GM21737 (cell line): Measurements from ENCODE around the gene LILRB5.
"Not testable (repeated sequence)": the region's sequence is repeated elsewhere in the genome, so short reads cannot be mapped to it uniquely, and the experiment has no call there.

Experiments
- ATAC-seq: cut with Tn5 transposase; IDR thresholded peaks from one replicate; pipeline ENCODE4 v1.9.1; 2021; ENCODE audit warnings: mild to moderate bottlenecking, moderate library complexity; ENCODE audit not compliant: unreplicated experiment

Gene LILRB5

GRCh38 chr19:54217517-54218247, 39.4 kb downstream of the LILRB5 start:
- not testable (repeated sequence) for ATAC-seq

DNA sequence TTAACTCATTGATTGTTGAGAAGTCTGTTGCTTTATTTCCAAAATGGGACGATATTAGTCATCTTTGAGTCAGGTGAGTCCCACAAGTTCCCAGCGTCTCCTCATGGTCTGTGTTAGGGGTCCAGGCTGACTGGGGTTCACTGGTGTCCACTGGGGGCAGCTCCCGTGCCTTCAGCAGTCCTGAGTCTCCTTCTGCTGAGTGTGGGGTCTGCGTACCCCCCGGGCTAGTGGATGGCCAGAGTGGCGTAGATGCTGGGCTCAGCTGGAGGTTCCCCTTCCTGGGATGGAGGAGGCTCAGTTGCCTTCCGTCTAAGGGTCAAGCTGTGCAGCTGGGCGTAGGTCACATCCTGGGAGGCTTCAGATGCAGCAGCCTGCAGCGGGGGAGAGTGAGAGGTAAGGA, 40.2 kb downstream of the LILRB5 start:
- ATAC-seq, result no peak

- ATAC-seq, result not testable (repeated sequence)
Observed at GRCh38 chr19:54214734-54215133, 42.3 kb downstream of the LILRB5 start.

- ATAC-seq, result not testable (repeated sequence)
Observed at GRCh38 chr19:54214217-54214616, 42.9 kb downstream of the LILRB5 start.

DNA sequence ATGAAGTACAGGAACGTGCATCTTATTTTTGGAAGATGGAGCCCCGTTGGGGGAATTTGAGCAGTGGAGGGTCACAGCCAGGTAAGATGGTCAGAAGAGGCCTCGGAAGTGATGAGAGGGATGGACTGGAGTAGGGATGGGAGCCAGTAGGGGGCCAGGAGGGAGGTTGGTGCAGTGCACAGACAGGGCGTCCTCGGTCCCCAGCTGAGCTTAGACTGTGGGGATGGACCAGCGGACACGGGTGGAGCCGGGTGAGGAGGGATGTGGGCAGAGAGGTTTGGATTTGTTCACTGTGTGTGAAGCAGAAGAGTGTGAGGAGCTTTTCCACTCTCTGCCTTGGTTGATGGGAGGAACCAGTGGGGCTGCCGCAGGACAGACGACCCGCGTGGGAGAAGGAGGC, 45.8 kb downstream of the LILRB5 start:
- no peak for ATAC-seq

GRCh38 chr19:54209811-54210494, 47.1 kb downstream of the LILRB5 start:
- ATAC-seq, result no peak

DNA sequence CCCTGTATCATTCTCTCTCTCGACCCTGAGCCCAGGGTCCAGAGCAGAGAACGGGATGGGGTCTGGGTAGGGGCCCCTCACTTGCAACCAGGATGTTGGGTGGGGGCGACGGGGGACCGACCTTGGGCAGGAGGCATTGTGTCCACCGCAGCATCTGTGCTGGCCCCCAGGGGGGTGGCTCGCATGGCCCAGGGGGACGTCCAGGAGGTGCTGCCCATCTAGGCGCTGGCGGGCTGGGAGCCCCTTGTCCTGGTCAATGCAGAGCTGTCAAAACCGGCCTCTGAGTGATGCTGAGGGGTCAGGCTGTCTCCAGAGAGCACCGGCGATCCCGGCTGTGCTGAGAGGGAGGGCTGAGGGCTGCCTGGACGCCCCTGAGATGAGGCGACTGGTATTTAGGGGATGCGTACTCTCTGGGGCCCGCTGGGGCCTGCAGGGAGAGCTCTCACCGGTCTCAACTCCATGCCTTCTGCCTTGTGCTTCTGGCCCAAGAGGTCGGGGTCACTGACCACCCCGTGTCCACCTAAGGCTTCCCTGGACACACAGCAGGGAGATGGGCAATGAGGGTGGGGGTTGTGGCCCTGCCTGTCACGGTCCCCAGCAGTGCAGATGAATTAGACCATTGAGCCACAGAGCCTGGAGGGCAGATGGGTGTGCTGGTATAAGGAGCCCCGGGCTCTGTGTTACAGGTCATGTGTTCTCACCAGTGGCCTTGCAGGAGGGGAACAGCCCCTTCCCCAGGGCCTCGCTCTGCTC, 47.8 kb downstream of the LILRB5 start:
- no peak for ATAC-seq

- ATAC-seq, result no peak
Observed at GRCh38 chr19:54208784-54209057, 48.4 kb downstream of the LILRB5 start.

- peak; percentile 28 for ATAC-seq
Observed at GRCh38 chr19:54207983-54208783, 48.9 kb downstream of the LILRB5 start.

GRCh38 chr19:54207676-54207982, 49.4 kb downstream of the LILRB5 start:
- ATAC-seq, result no peak

GRCh38 chr19:54207193-54207592, 49.9 kb downstream of the LILRB5 start:
- not testable (repeated sequence) for ATAC-seq

- ATAC-seq, result no peak
Observed at GRCh38 chr19:54206831-54207177, 50.3 kb downstream of the LILRB5 start.

GRCh38 chr19:54206030-54206830, 50.8 kb downstream of the LILRB5 start:
- ATAC-seq, result no peak

GRCh38 chr19:54204767-54205468, 52.2 kb downstream of the LILRB5 start:
- ATAC-seq, result no peak

- ATAC-seq, result no peak
Observed at GRCh38 chr19:54203151-54203611, 53.9 kb downstream of the LILRB5 start.

- ATAC-seq, result no peak
Observed at GRCh38 chr19:54201980-54202379, 55.1 kb downstream of the LILRB5 start.

- no peak for ATAC-seq
Observed at GRCh38 chr19:54201172-54201701, 55.8 kb downstream of the LILRB5 start.
